HEK293T (cell line): ENCODE measurements around the gene TRPC4.

Experiments used
- CTCF ChIA-PET: fragments of 350-600 bp; formaldehyde crosslinking; extraction: SDS; loops from one replicate; lab custom pipeline; 2021; ENCODE audit warnings: antibody characterized with exemption, inconsistent platforms; lab: Yijun Ruan, JAX
- POLR2A ChIA-PET: fragments of 350-600 bp; formaldehyde crosslinking; extraction: SDS; loops from one replicate; lab custom pipeline; 2020; ENCODE audit warnings: antibody characterized with exemption, inconsistent platforms; lab: Yijun Ruan, JAX
- DNase-seq: peaks from one replicate; pipeline ENCODE4 v3.0.0; 2012; ENCODE audit warnings: mixed read lengths; ENCODE audit errors: extremely low spot score
- ARNT ChIP-seq: fragments of 450-650 bp; IDR thresholded peaks from 2 replicates; pipeline ENCODE4 v1.6.1; 2017; ENCODE audit warnings: mild to moderate bottlenecking
- BHLHE40 ChIP-seq: fragments of 450-650 bp; IDR thresholded peaks from 2 replicates; pipeline ENCODE4 v1.6.1; 2016; ENCODE audit warnings: mild to moderate bottlenecking, moderate library complexity, borderline replicate concordance
- CTBP1 ChIP-seq: fragments of 450-650 bp; IDR thresholded peaks from 2 replicates; pipeline ENCODE4 v1.6.1; 2016; ENCODE audit warnings: borderline replicate concordance
- ELF4 ChIP-seq: fragments of 450-650 bp; IDR thresholded peaks from 2 replicates; pipeline ENCODE4 v1.6.1; 2017; ENCODE audit warnings: antibody characterized with exemption
- FOXA1 ChIP-seq: fragments of 450-650 bp; IDR thresholded peaks from 2 replicates; pipeline ENCODE4 v1.6.1; 2016; ENCODE audit warnings: mild to moderate bottlenecking
- FOXK2 ChIP-seq: fragments of 450-650 bp; IDR thresholded peaks from 2 replicates; pipeline ENCODE4 v1.6.1; 2016; ENCODE audit warnings: mild to moderate bottlenecking
- FOXM1 ChIP-seq: fragments of 450-650 bp; IDR thresholded peaks from 2 replicates; pipeline ENCODE4 v1.6.1; 2017; ENCODE audit warnings: mild to moderate bottlenecking, borderline replicate concordance
- HDGF ChIP-seq: fragments of 450-650 bp; IDR thresholded peaks from 2 replicates; pipeline ENCODE4 v1.6.1; 2017; ENCODE audit warnings: antibody characterized with exemption, borderline replicate concordance
- L3MBTL2 ChIP-seq: fragments of 450-650 bp; conservative IDR thresholded peaks from 2 replicates; pipeline ENCODE4 v1.6.1; 2016; ENCODE audit warnings: mild to moderate bottlenecking
- LEF1 ChIP-seq: fragments of 450-650 bp; IDR thresholded peaks from 2 replicates; pipeline ENCODE4 v1.6.1; 2017; ENCODE audit warnings: mild to moderate bottlenecking, borderline replicate concordance
- NFRKB ChIP-seq: fragments of 450-650 bp; IDR thresholded peaks from 2 replicates; pipeline ENCODE4 v1.6.1; 2016; ENCODE audit warnings: mild to moderate bottlenecking, moderate library complexity
- PKNOX1 ChIP-seq: fragments of 450-650 bp; IDR thresholded peaks from 2 replicates; pipeline ENCODE4 v1.6.1; 2016
- SP1 ChIP-seq: fragments of 450-650 bp; IDR thresholded peaks from 2 replicates; pipeline ENCODE4 v1.6.1; 2017
- SUZ12 ChIP-seq: fragments of 450-650 bp; IDR thresholded peaks from 2 replicates; pipeline ENCODE4 v1.6.1; 2016; ENCODE audit warnings: mild to moderate bottlenecking
- TARDBP ChIP-seq: fragments of 450-650 bp; IDR thresholded peaks from 2 replicates; pipeline ENCODE4 v1.6.1; 2016
- ZNF384 ChIP-seq: fragments of 450-650 bp; IDR thresholded peaks from 2 replicates; pipeline ENCODE4 v1.6.1; 2016

The TRPC4 gene

GRCh38 chr13:37615276-37615675, 254.3 kb downstream of the TRPC4 start:
- ChIA-PET CTCF (no interaction called here), POLR2A (no interaction called here)
- no peak for DNase-seq
- TF ChIP-seq HDGF = no peak
- no peak for TF ChIP-seq FOXA1
- no peak for TF ChIP-seq LEF1
- no peak for TF ChIP-seq SP1
- TF ChIP-seq L3MBTL2 = no peak
- no peak for TF ChIP-seq SUZ12
- TF ChIP-seq ZNF384 = no peak
- no peak for TF ChIP-seq PKNOX1

- ChIA-PET CTCF (no interaction called here), POLR2A (no interaction called here)
- TF ChIP-seq ZNF384 = no peak
- TF ChIP-seq ELF4 = no peak
- no peak for TF ChIP-seq NFRKB
- TF ChIP-seq CTBP1 = no peak
- TF ChIP-seq HDGF = no peak
- no peak for TF ChIP-seq L3MBTL2
- TF ChIP-seq FOXA1 = no peak
- TF ChIP-seq TARDBP = no peak
- no peak for TF ChIP-seq SP1
- no peak for TF ChIP-seq BHLHE40
- no peak for TF ChIP-seq ARNT
- TF ChIP-seq FOXK2 = no peak
- TF ChIP-seq SUZ12 = no peak
- no peak for TF ChIP-seq PKNOX1
- no peak for TF ChIP-seq LEF1
- no peak for TF ChIP-seq FOXM1
- DNase-seq = no peak
Observed at GRCh38 chr13:37613638-37614037, 255.9 kb downstream of the TRPC4 start.

- ChIA-PET POLR2A (no interaction called here), CTCF (no interaction called here)
- no peak for TF ChIP-seq LEF1
- TF ChIP-seq FOXM1 = no peak
- no peak for TF ChIP-seq BHLHE40
- no peak for TF ChIP-seq ZNF384
- no peak for TF ChIP-seq NFRKB
- no peak for TF ChIP-seq CTBP1
- TF ChIP-seq L3MBTL2 = no peak
- TF ChIP-seq FOXA1 = no peak
- no peak for DNase-seq
Observed at GRCh38 chr13:37613236-37613635, 256.3 kb downstream of the TRPC4 start.

GRCh38 chr13:37608750-37609339, 260.7 kb downstream of the TRPC4 start:
- DNase-seq = no peak
- TF ChIP-seq BHLHE40 (no peak), CTBP1 (no peak), HDGF (no peak), FOXA1 (no peak), SP1 (no peak), SUZ12 (no peak), FOXK2 (no peak), FOXM1 (no peak), PKNOX1 (no peak), NFRKB (no peak), LEF1 (no peak), ELF4 (no peak), L3MBTL2 (no peak)
- POLR2A ChIA-PET = no interaction called here
- CTCF ChIA-PET = interaction anchor here (0.6 to 0.7 kb wide), 2 partner anchors 535 to 1299 kb away, joined by 3 read pairs; no protein-coding TSS in a partner anchor

- ChIA-PET POLR2A (no interaction called here), CTCF (no interaction called here)
- no peak for DNase-seq
- TF ChIP-seq FOXA1 (no peak), TARDBP (no peak), LEF1 (no peak), ELF4 (no peak), HDGF (no peak)
Observed at GRCh38 chr13:37602733-37603381, 266.7 kb downstream of the TRPC4 start.
